ENCODE measurements around the gene TMTC4. TPM values are rescaled to one million over a fixed set of nuclear protein-coding genes. Genes with fewer than 3 reads are reported as not detected.

Gene TMTC4
- total RNA-seq, 2 experiments from 2014 or later = 26.0 to 33.0 TPM

- Mint-ChIP-seq H3K4me3 (no peak overlapping the region), H3K9me3 (ENCODE audit: low read depth) (no peaks in the 10 kb centered on the region), H3K27ac (peak overlapping the region; percentile 90), H3K36me3 (peaks cover 49% of the 10 kb centered on the region), H3K27me3 (no peaks in the 10 kb centered on the region), H3K4me1 (peaks cover 44% of the 10 kb centered on the region)
- ATAC-seq = no peak
- DNase-seq = no peak
- CTCF ChIA-PET = interaction anchor here (1.4 to 1.6 kb wide), 2 partner anchors 19 to 20 kb away, joined by 3 to 9 read pairs; partner anchors contain the start of gene GGACT
Observed at GRCh38 chr13:100608489-100608888, 66.1 kb downstream of the TMTC4 start.

- no peak for ATAC-seq
Observed at GRCh38 chr13:100604918-100605710, 69.5 kb downstream of the TMTC4 start.

GRCh38 chr13:100602493-100603111, 72.0 kb downstream of the TMTC4 start:
- no peaks in the 10 kb centered on the region for H3K9me3 Mint-ChIP-seq (ENCODE audit: low read depth)
- ATAC-seq (no peak), DNase-seq (no peak)
- peaks cover 2% of the 10 kb centered on the region for H3K27me3 Mint-ChIP-seq
- CTCF ChIA-PET = interaction anchor here (0.8 kb wide), 1 partner anchor 985 kb away, joined by 3 read pairs; no protein-coding TSS in a partner anchor
- H3K36me3 Mint-ChIP-seq = peaks cover 20% of the 10 kb centered on the region
- no peak overlapping the region for H3K27ac Mint-ChIP-seq
- H3K4me3 Mint-ChIP-seq = no peak overlapping the region
- H3K4me1 Mint-ChIP-seq = no peaks in the 10 kb centered on the region

More at GRCh38 chr13:100604918-100605710, 69.5 kb downstream of the TMTC4 start:
- Mint-ChIP-seq H3K27ac (no peak overlapping the region), H3K36me3 (peaks cover 40% of the 10 kb centered on the region), H3K27me3 (no peaks in the 10 kb centered on the region), H3K4me3 (no peak overlapping the region), H3K9me3 (ENCODE audit: low read depth) (no peaks in the 10 kb centered on the region), H3K4me1 (peaks cover 23% of the 10 kb centered on the region)
- CTCF ChIA-PET = interaction anchor here (1.5 to 1.9 kb wide), 2 partner anchors 17 to 33 kb away, joined by 3 to 9 read pairs; no protein-coding TSS in a partner anchor
- no peak for DNase-seq

GRCh38 chr13:100601716-100602115, 72.9 kb downstream of the TMTC4 start:
- ATAC-seq (no peak), DNase-seq (no peak)
- CTCF ChIA-PET = no interaction called here
- Mint-ChIP-seq H3K27me3 (peaks cover 2% of the 10 kb centered on the region), H3K9me3 (ENCODE audit: low read depth) (no peaks in the 10 kb centered on the region), H3K4me3 (no peak overlapping the region), H3K36me3 (peaks cover 14% of the 10 kb centered on the region), H3K27ac (no peak overlapping the region), H3K4me1 (no peaks in the 10 kb centered on the region)

GRCh38 chr13:100600915-100601314, 73.7 kb downstream of the TMTC4 start:
- Mint-ChIP-seq H3K27me3 (peaks cover 2% of the 10 kb centered on the region), H3K9me3 (ENCODE audit: low read depth) (no peaks in the 10 kb centered on the region), H3K36me3 (peaks cover 10% of the 10 kb centered on the region), H3K27ac (no peak overlapping the region), H3K4me1 (no peaks in the 10 kb centered on the region), H3K4me3 (no peak overlapping the region)
- CTCF ChIA-PET = interaction anchor here (1.7 kb wide), 1 partner anchor 12 kb away, joined by 5 read pairs; no protein-coding TSS in a partner anchor
- ATAC-seq (no peak), DNase-seq (no peak)

- Mint-ChIP-seq H3K4me3 (no peak overlapping the region), H3K36me3 (peaks cover 8% of the 10 kb centered on the region), H3K27ac (no peak overlapping the region), H3K4me1 (no peaks in the 10 kb centered on the region), H3K27me3 (peaks cover 2% of the 10 kb centered on the region), H3K9me3 (ENCODE audit: low read depth) (no peaks in the 10 kb centered on the region)
- ATAC-seq = no peak
- CTCF ChIA-PET = interaction anchor here (1.7 kb wide), 2 partner anchors 11 to 27 kb away, joined by 5 read pairs; no protein-coding TSS in a partner anchor
- no peak for DNase-seq
Observed at GRCh38 chr13:100600461-100600860, 74.1 kb downstream of the TMTC4 start.

- Mint-ChIP-seq H3K36me3 (no peaks in the 10 kb centered on the region), H3K27ac (no peak overlapping the region), H3K4me3 (no peak overlapping the region), H3K9me3 (ENCODE audit: low read depth) (no peaks in the 10 kb centered on the region), H3K27me3 (peaks cover 2% of the 10 kb centered on the region), H3K4me1 (no peaks in the 10 kb centered on the region)
- CTCF ChIA-PET = interaction anchor here (0.9 kb wide), 1 partner anchor 23 kb away, joined by 3 read pairs; no protein-coding TSS in a partner anchor
- DNase-seq (no peak), ATAC-seq (no peak)
Observed at GRCh38 chr13:100597253-100597652, 77.3 kb downstream of the TMTC4 start.

GRCh38 chr13:100596516-100596915, 78.1 kb downstream of the TMTC4 start:
- ATAC-seq (no peak), DNase-seq (no peak)
- peaks cover 2% of the 10 kb centered on the region for H3K27me3 Mint-ChIP-seq
- H3K36me3 Mint-ChIP-seq = no peaks in the 10 kb centered on the region
- no peak overlapping the region for H3K27ac Mint-ChIP-seq
- no peaks in the 10 kb centered on the region for H3K4me1 Mint-ChIP-seq
- CTCF ChIA-PET = interaction anchor here (0.9 kb wide), 1 partner anchor 22 kb away, joined by 3 read pairs; no protein-coding TSS in a partner anchor
- no peaks in the 10 kb centered on the region for H3K9me3 Mint-ChIP-seq (ENCODE audit: low read depth)
- no peak overlapping the region for H3K4me3 Mint-ChIP-seq

- Mint-ChIP-seq H3K9me3 (ENCODE audit: low read depth) (no peaks in the 10 kb centered on the region), H3K4me3 (no peak overlapping the region), H3K4me1 (no peaks in the 10 kb centered on the region), H3K36me3 (no peaks in the 10 kb centered on the region), H3K27me3 (peaks cover 2% of the 10 kb centered on the region), H3K27ac (no peak overlapping the region)
- CTCF ChIA-PET = interaction anchor here (1.2 to 1.4 kb wide), 2 partner anchors 10 to 22 kb away, joined by 3 to 5 read pairs; no protein-coding TSS in a partner anchor
- DNase-seq (no peak), ATAC-seq (no peak)
Observed at GRCh38 chr13:100594731-100595130, 79.9 kb downstream of the TMTC4 start.

GRCh38 chr13:100594255-100594654, 80.3 kb downstream of the TMTC4 start:
- Mint-ChIP-seq H3K9me3 (ENCODE audit: low read depth) (no peaks in the 10 kb centered on the region), H3K4me3 (no peak overlapping the region), H3K4me1 (peaks cover 3% of the 10 kb centered on the region), H3K27me3 (peaks cover 2% of the 10 kb centered on the region), H3K36me3 (no peaks in the 10 kb centered on the region), H3K27ac (no peak overlapping the region)
- no peak for DNase-seq
- no peak for ATAC-seq
- CTCF ChIA-PET = no interaction called here

- CTCF ChIA-PET = interaction anchor here (0.8 to 3.7 kb wide), 10 partner anchors 10 to 500 kb away, joined by 3 to 29 read pairs (median 4); partner anchors contain the start of gene PCCA
- H3K4me3 Mint-ChIP-seq = peak overlapping the region; percentile 70
- peaks cover 5% of the 10 kb centered on the region for H3K36me3 Mint-ChIP-seq
- peak overlapping the region; percentile 86 for H3K27ac Mint-ChIP-seq
- H3K4me1 Mint-ChIP-seq = peaks cover 38% of the 10 kb centered on the region
- DNase-seq (no peak), ATAC-seq (no peak)
- no peaks in the 10 kb centered on the region for H3K9me3 Mint-ChIP-seq (ENCODE audit: low read depth)
- no peaks in the 10 kb centered on the region for H3K27me3 Mint-ChIP-seq
Observed at GRCh38 chr13:100589178-100589725, 85.3 kb downstream of the TMTC4 start.

- CTCF ChIA-PET = interaction anchor here (0.6 to 4.1 kb wide), 14 partner anchors 9 to 932 kb away, joined by 3 to 38 read pairs (median 4); no protein-coding TSS in a partner anchor
- peak within 1 kb of the TSS; percentile 90 for H3K27ac Mint-ChIP-seq
- H3K4me1 Mint-ChIP-seq = peaks cover 43% of the 10 kb centered on the region
- DNase-seq (peak; percentile 87), ATAC-seq (peak; percentile 97)
- no peaks in the 10 kb centered on the region for H3K9me3 Mint-ChIP-seq (ENCODE audit: low read depth)
- peaks cover 5% of the 10 kb centered on the region for H3K36me3 Mint-ChIP-seq
- no peaks in the 10 kb centered on the region for H3K27me3 Mint-ChIP-seq
- peak within 1 kb of the TSS; percentile 70 for H3K4me3 Mint-ChIP-seq
Observed at GRCh38 chr13:100588331-100589177, 86.0 kb downstream of the TMTC4 start, which contains the start of gene GGACT. GGACT (minus strand) TSS chr13:100588789; CDS start chr13:100532591, 56,198 bp downstream.
